HepG2 (cell line): ENCODE results near the gene LAMP1. TPM values are rescaled to one million over a fixed set of nuclear protein-coding genes. Genes with fewer than 3 reads are reported as not detected.

Experiments
- HNF1A ChIP-seq, 2 experiments: sonication (generic) in 1 of 2; formaldehyde crosslinking in 1 of 2; IDR thresholded peaks; 2 replicates each; pipeline versions ENCODE4 v1.4.0 to v1.6.1; 2016 to 2020; ENCODE audit warnings: borderline replicate concordance in 1 of 2, low read depth in 1 of 2, mild to moderate bottlenecking in 1 of 2, missing genetic modification reagents in 1 of 2
- HNF1B ChIP-seq: sonication (generic); formaldehyde crosslinking; IDR thresholded peaks from 2 replicates; pipeline ENCODE4 v1.5.1; 2020; ENCODE audit warnings: mild to moderate bottlenecking, moderate library complexity, missing genetic modification reagents
- HOXA5 ChIP-seq: sonication (generic); formaldehyde crosslinking; IDR thresholded peaks from 2 replicates; pipeline ENCODE4 v1.4.0; 2020; ENCODE audit warnings: missing genetic modification reagents
- KAT8 ChIP-seq: IDR thresholded peaks from 2 replicates; pipeline ENCODE4 v1.6.1; 2016; ENCODE audit warnings: missing genetic modification reagents, missing compliant biosample characterization
- MAFG ChIP-seq: sonication (generic); formaldehyde crosslinking; IDR thresholded peaks from 2 replicates; pipeline ENCODE4 v1.5.1; 2020; ENCODE audit warnings: mild to moderate bottlenecking, missing genetic modification reagents
- MLXIP ChIP-seq: sonication (generic); formaldehyde crosslinking; IDR thresholded peaks from 2 replicates; pipeline ENCODE4 v1.9.0; 2021; ENCODE audit warnings: missing genetic modification reagents, borderline replicate concordance
- NFRKB ChIP-seq: fragments of 450-650 bp; IDR thresholded peaks from 2 replicates; pipeline ENCODE4 v1.6.1; 2017
- POLR2G ChIP-seq: fragments of 200-400 bp; formaldehyde crosslinking; IDR thresholded peaks from 2 replicates; pipeline ENCODE4 v1.6.1; 2018; ENCODE audit warnings: mild to moderate bottlenecking, low read depth, low read length, moderate library complexity
- ZBTB49 ChIP-seq: sonication (generic); formaldehyde crosslinking; IDR thresholded peaks from 2 replicates; pipeline ENCODE4 v1.4.0; 2020; ENCODE audit warnings: missing genetic modification reagents, borderline replicate concordance
- ZNF224 ChIP-seq: sonication (generic); formaldehyde crosslinking; IDR thresholded peaks from 2 replicates; pipeline ENCODE4 v1.5.0; 2020; ENCODE audit warnings: mild to moderate bottlenecking, missing genetic modification reagents
- ZNF281 ChIP-seq: sonication (generic); formaldehyde crosslinking; IDR thresholded peaks from 2 replicates; pipeline ENCODE4 v1.4.0; 2020; ENCODE audit warnings: missing genetic modification reagents, borderline replicate concordance
- ZNF543 ChIP-seq: sonication (generic); formaldehyde crosslinking; IDR thresholded peaks from 2 replicates; pipeline ENCODE4 v1.4.0; 2020; ENCODE audit warnings: mild to moderate bottlenecking, missing genetic modification reagents
- ZNF7 ChIP-seq: IDR thresholded peaks from 2 replicates; pipeline ENCODE4 v1.6.1; 2016; ENCODE audit warnings: missing biosample characterization, missing genetic modification reagents
- ZSCAN20 ChIP-seq: sonication (generic); formaldehyde crosslinking; IDR thresholded peaks from 2 replicates; pipeline ENCODE4 v1.4.0; 2020; ENCODE audit warnings: missing genetic modification reagents, mild to moderate bottlenecking, borderline replicate concordance
- polyA plus RNA-seq, 8 experiments: library from polyadenylated mRNA; depleted of rRNA in 3 of 8; stranded (reverse) in 7 of 8; unstranded in 1 of 8; fragments of >200 nt; fragmentation: Illumina TruSeq in 4 of 8; extraction: Trizol in 4 of 8; gene quantifications; 2 replicates each; pipeline versions ENCODE4 v1.2.1 to v1.2.3, GENCODE V29; 2011 to 2016; ENCODE audit warnings: low read depth in 4 of 8, missing spikeins in 1 of 8, mixed read lengths in 1 of 8; ENCODE audit not compliant: insufficient read depth in 1 of 8
- total RNA-seq, 5 experiments: library from RNA; depleted of rRNA; stranded (reverse); fragments of >200 nt; fragmentation: Illumina TruSeq; extraction: Trizol; gene quantifications; 2 replicates each; pipeline ENCODE4 v1.2.3, GENCODE V29; 2016; ENCODE audit warnings: low read depth in 1 of 5

The LAMP1 gene
- total and polyA plus RNA-seq, 2 of the 13 experiments (the other 11 are each of a cell fraction or from before 2014, with no cell fraction given) = 103 to 112 TPM

GRCh38 chr13:113296823-113297369, at the start of gene LAMP1 (continued):
- TF ChIP-seq ZNF224 = peak; percentile 87; the same call in 1 of the 2 replicates
- TF ChIP-seq NFRKB = no peak
- peak; percentile 10; the same call in 1 of the 2 replicates for TF ChIP-seq ZNF7 (CRISPR knock-in tag)
- peak; percentile 41; the same call in 1 of the 2 replicates for TF ChIP-seq ZSCAN20
- TF ChIP-seq HNF1B (CRISPR knock-in tag) = peak; percentile 84
- TF ChIP-seq HNF1A (IDR thresholded peaks at IDR 0.05; ENCODE audit: low read depth) = peak; percentile 44; the same call in 1 of the 2 replicates
- peak; percentile 92 for TF ChIP-seq HNF1A (CRISPR knock-in tag; IDR thresholded peaks at IDR 0.05; ENCODE audit: borderline replicate concordance)
- no peak for TF ChIP-seq ZBTB49 (CRISPR knock-in tag)
- TF ChIP-seq MAFG (CRISPR knock-in tag) = no peak
- peak; percentile 94; the same call in 1 of the 2 replicates for TF ChIP-seq ZNF543 (CRISPR knock-in tag)
- peak; percentile 83 for TF ChIP-seq POLR2G
- peak; percentile 89 for TF ChIP-seq ZNF281 (CRISPR knock-in tag)
- TF ChIP-seq MLXIP (CRISPR knock-in tag) = peak; percentile 39; the same call in 1 of the 2 replicates
- peak; percentile 100 for TF ChIP-seq KAT8 (CRISPR knock-in tag)
- TF ChIP-seq HOXA5 (CRISPR knock-in tag) = peak; percentile 45; the same call in 1 of the 2 replicates
